CD4-positive, alpha-beta T cell treated with Interleukin-15 for 1 hour (primary cell): ENCODE data around the gene ZNF536.

Source experiments
- DNase-seq: peaks from one replicate; pipeline ENCODE4 v3.0.0-alpha.2; 2020

ZNF536 gene

DNA sequence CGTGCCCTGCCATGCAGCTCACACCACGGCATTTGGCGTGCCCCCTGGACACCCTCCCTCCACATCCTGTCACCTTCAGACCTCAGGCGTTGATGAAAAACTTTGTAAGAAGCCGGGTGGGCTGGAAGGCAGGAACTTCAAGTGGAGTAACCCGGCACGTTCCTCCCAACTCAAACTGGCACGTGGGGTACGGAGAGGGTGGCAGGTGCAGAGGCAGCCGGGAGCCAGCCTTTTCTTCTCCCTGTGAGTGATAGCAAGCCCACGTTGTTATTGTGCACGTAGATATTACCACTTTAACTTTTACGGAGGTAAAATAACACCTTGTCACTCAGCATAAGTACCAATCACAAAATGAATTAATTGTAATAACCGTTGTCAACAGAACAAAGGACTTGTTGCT, 198.0 kb downstream of the ZNF536 start:
- no peak for DNase-seq

DNA sequence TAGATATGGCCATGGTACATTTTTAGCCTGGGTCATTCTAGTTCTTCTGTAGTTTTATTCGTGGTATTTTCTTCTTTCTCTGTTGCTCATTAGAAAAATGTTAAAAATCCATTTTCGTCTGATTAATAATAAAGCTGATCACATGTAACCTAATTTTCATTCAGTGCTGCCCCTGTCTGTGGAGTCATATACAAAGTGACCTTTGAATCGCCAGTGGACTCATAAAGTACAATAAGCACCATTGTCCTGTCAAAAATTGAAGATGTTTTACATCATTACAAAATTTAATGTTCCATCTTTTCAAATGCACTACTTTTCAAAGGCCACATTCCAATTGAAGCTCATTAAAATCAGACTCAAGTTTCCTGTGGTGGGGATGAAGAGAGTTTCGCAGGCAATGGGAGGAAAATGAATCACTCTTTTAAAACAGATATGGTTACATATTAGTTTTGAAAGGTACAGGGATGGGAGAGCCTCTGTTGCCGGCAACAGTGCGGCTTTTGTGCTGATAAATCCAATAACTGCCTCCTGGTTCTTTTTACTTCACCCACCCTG, 205.4 kb downstream of the ZNF536 start:
- DNase-seq = no peak

DNA sequence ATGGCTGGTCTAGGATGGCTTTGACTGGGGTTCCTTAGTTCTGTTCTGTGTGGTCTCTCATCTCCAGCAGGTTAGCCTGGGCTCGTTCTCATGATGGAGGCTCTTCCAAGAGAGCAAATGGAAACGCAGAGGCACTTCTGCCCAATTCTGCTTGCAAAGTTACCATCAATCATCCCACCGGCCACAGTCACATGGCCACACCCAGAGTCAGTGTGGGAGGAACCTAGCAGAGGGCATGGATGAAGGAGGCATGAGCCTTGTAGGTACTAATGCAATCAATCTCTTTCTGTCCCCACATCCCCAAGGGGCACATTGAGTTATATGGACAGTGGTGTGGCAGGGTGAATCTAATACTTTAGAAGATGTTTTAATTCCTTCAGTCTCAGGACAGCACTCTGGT, 207.2 kb downstream of the ZNF536 start:
- DNase-seq = no peak

DNA sequence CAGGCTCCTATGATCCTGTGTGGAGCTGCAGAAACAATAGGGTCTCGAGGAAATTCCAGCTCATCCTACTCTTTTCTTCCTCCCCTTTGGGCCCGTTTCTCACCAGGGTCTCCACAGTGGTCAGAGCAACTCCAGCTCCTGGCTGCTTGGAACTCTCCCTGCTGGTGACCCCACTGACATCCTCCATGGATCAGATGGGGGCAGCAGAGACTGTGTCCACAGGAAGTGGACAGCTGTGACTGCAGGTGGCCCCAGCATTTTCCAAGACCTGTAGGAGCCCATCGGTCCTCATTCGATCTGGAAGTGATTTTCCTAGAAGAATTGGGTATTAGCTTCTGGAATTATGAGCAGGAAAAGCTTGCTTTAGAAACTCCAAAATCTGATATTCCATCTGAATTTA, 208.5 kb downstream of the ZNF536 start:
- no peak for DNase-seq

DNA sequence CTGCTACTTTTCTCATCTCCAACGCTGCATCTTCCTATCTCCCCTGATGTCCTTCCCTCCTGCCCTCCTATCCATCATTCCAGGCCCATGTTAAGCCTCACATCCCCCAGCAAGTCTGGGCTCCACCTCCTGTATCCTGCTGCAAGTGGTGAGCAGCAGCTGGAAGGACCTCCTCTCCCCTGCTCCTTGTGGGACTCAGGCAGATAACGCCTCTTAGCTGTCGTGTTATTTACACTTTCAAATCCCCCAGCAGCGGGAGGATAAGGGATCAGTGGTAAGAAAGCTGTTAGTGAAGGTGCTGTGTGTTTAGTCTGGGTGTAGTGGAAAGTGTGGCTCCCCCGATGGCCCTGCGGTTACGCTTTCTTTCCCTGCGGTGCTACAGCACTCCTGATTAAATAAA, 211.9 kb downstream of the ZNF536 start:
- DNase-seq = no peak

DNA sequence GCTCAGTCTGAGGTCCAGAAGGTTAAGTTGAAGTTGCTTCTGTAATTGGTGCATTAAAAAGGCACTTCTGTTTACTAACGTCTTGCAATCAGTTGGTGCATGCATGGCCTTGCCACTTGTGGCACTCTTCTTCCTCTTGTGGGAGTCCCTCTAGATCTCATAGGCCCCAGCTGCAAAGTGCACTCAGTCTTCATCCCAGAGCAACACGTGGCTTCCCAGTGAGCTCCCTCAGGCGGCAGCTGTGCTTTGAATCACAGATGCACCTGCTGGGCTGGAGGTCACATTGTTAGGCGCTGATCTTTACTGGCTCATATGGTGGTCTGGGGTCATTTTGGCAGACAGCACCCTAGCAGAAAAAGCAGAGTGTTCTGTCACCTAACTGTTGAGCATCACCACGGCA, 215.7 kb downstream of the ZNF536 start:
- DNase-seq = no peak

DNA sequence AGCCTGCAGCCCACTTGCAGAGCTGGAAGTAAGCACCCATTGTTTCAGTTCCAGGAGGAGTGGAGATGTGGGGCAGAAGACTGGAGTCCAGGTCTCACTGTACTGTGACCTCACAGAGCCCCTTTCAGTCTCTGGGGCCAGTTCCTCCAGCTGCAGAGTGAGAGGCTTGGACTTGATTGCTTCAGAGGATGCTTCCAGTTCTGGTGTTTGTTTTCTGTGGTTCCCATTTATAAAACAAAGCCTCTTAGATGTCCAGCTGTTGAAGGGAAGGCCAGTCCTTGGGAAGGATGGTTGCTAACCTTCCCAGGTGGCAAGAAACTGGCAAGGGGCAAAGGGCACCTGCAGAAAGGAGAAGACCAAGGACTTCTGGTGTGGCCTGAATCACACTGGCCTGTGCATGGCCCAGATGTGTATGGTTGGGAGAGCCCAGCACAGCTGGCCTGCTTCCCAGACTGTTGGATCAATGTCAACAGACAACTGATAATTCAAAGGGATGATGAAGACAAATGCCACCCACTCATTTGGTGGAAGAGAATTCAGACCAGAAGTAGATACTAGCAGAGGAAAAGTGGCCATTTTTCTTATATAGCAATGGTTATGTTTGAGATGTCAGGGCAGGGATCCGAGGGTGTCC, 218.5 kb downstream of the ZNF536 start:
- no peak for DNase-seq

DNA sequence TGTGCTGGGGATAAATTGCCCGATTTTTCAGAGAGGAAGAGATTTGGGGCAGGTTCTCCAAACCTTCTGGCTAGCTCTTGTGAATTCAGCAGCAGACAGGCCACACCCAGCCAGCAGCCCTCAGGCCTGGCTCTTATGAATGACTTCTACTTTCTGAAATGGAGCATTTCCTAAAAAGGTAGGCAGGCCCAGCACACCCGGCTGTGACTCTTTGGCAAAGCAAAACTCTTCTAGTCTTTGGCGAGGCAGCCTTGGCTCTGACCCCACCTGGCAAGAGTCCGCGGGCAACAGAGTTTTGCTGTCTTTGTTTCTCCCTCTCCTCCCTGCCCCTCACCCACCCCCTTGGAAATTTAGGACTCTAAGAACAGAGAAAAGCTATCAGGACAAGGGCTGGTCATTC, 221.2 kb downstream of the ZNF536 start:
- no peak for DNase-seq

DNA sequence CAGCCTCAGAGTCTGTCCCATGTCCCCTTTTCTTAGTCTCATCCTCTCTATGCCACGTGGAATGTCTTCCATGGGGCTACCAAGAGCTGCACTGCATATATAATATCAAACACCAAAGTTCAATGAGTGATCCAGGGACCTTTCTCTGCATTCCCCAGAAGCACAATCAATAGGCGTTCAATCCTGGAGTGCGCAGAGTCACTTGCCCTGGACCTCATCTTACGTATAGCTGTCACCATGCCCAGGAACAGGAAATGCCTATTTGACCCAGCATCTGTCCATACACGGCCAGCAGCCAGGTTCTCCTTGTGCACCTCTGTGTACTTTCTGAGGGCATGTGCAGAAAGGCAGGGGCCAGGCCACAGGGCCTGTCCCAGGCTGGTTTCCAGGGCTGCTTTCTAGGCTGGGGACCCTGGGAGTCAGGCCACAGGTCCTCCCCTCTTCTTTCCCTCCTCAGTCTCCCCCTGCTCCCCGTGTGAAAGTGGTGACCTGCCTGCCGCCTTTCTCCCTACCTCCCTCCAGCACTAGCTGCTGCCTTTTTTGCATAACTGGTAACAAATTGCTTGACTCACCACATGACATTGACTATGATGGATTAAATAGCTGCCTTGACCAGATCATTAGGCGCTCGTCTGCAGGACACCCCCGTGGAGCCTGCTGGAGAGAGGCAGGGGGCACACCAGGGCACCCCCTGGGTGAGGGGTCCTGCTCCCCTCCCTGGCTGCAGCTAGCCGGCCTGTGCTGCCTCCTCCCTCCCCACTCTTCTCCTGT, 222.0 kb downstream of the ZNF536 start:
- no peak for DNase-seq

DNA sequence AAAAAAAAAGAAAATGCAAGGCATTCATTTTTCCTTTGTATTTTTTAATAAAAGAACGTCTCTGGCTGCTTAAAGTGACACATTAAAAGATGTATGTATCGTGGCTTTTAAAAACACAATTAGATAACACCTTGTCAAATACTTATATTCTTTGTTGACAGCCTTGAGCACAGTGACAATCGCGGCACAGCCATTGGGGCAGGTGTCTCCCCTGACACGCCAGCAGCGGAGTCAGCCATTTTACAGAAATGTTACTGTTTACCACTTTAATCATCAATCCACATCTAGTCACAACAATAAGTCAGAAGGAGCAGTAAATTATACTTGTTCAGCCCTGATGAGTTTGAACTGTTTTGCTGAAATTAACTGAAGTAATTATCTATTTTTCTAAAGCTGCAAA, 224.1 kb downstream of the ZNF536 start:
- DNase-seq = no peak

DNA sequence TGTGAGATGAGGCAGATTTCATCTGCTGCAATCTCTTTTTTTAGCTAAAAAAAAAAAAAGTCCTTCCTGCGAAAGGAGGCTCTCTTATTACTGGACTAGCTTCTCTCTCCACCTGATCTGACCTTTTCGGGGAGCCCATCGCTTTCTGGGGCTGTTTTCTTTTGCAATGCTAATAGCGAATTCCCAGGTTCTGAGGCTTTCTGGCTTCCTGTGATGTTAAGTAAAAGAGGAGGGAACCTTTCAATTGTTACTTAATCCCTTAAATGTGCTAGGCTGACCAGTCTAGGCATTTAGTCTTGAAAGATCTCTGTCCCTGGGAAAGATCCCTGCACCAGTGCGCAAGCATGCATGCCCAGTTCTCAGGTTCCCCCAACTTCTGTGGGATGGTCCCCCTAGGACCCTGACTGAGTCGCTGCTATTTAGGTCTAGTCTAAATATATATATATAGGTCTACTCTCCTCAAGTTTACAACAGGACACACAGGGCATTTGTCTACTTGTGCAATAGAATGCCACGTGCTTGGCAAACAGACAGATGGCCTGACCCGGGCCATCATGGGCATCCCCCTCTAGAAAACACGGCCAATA, 224.7 kb downstream of the ZNF536 start:
- DNase-seq = no peak

DNA sequence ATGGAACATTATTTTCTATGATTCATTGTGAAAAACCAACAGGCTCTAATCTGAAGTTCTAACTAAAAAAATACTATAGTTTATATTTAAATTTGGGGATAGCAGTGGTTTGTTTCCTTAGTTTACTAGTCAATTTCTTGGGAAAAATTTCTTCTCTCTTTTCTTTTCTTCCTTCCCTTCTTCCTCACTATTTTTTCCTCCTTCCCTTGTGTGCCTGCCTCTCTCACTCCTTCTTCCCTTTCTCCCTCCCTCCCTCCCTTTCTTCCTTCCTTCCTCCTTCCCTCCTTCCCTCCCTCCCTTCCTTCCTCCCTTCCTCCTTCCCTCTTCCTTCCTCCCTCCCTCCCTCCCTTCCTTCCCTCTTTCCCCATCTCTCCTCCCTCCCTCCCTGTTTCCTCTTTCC, 226.5 kb downstream of the ZNF536 start:
- no peak for DNase-seq

DNA sequence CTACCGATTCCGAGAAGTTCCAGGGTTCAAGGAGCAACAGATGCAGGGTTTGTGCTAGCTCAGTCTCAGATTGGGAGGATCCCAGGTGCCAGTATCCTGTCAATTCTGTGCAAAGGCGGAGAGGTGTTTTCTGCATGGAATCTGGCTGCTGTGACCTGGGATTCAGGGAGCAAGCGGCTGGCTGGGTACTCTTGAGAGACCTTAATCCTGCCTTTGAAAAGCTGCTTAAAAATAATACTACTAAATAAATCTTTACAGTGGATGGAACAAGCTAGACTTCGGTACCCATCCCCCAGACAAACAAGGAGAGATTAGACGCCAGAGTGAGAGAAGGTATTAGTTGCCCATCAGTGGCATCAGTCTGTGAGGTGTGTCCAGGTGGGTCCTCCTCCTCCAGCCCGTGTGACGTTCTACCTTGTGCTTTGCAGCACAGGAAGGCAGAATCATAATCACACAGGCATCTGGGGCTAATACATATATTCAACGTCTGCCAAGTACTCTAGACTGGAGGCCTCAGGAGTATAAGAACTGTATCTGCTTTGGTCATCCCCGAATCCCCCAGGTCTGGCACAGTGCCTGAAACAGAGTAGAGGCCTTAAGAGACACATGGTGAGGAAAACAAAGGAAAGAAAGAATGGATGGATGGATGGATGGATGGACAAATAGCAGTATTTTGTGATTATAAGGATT, 230.6 kb downstream of the ZNF536 start:
- DNase-seq = no peak

DNA sequence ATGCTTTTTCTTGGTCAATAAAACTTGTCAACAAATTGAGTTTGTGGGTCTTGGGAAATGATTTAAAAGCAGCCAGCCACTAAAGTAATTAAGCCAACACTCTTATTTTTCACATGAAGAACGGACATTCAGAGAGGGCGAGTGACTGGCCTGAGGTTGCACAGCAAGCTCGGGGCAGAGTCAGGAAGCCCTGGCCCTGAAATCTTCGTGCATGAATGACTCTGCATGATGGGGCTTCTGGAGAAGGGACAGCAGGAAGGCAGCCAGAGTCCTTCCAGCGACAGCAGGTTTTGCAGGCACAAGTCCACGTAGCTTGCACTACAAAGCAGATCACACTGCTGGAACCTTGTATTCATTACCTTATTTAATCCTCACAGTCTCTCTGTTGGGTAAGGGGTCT, 232.5 kb downstream of the ZNF536 start:
- DNase-seq = no peak

DNA sequence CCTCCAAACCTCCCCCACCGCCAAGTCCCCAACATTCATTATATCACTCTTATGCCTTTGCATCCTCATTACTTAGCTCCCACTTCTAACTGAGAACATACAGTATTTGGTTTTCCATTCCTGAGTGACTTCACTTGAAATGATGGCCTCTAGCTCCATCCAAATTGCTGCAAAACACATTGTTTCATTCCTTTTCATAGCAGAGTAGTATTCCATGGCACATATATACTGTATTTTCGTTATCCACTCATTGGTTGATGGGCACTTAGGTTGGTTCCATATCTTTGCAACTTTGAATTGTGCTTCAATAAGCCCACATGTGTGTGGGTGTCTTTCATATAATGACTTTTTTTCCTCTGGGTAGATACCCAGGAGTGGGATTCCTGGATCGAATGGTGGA, 233.1 kb downstream of the ZNF536 start:
- DNase-seq = no peak

DNA sequence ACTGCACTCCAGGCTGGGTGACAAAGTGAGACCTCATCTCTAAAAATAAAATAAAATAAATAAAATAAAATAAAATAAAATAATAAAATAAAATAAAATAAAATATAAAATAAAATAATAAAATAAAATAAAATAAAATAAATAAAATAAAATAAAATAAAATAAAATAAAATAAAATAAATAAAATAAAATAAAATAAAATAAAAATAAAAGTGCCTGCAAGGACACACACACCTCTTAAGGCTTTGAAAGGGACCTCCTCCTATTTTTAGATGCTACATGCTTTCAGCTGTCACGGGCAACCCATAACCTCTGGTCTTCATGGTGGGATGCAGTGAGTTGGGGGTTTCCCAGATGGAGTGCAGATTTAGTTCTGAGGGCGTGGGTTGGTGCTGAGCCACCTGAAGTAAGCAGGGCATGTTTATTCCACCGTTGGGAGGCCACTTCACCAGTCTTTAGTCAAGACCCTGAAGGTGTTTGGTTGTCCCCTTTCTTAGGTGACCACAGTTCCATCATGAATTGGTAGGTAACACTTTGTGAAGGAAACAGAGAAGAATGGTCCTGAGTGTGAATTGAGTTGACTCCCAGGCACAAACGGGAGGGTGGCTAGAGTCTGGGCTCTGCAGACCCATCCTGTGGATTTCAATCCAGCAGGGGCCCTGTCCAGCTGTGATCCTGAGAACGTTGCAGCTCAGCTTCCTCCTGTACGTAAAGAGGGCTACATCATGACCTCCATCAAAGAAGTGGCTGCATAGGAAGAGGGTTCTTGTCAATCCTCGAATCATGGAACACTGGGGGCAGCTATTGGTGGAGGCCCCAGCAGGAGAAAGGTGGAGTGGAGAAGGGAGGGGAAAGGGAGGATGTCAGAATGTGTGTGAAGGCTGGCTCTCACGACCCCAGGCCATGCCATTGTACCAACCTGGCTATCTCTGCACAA, 234.2 kb downstream of the ZNF536 start:
- no peak for DNase-seq
